WTC11 (cell line): ENCODE data around the gene GSG1L.

Experiments used
- E2F4 ChIP-seq: sonication (generic); formaldehyde crosslinking; IDR thresholded peaks from 2 replicates; pipeline ENCODE4 v1.8.1; 2022; ENCODE audit warnings: low read depth, mild to moderate bottlenecking, moderate library complexity, missing genetic modification reagents, borderline replicate concordance
- FOXJ3 ChIP-seq: sonication (generic); formaldehyde crosslinking; IDR thresholded peaks from 2 replicates; pipeline ENCODE4 v1.9.0; 2021; ENCODE audit warnings: missing genetic modification reagents, mild to moderate bottlenecking, borderline replicate concordance
- IRF2 ChIP-seq: sonication (generic); formaldehyde crosslinking; IDR thresholded peaks from 2 replicates; pipeline ENCODE4 v1.8.0; 2022; ENCODE audit warnings: low read depth, missing genetic modification reagents, borderline replicate concordance
- MAX ChIP-seq: sonication (generic); formaldehyde crosslinking; IDR thresholded peaks from 2 replicates; pipeline ENCODE4 v1.8.0; 2022; ENCODE audit warnings: mild to moderate bottlenecking, missing genetic modification reagents
- NFATC4 ChIP-seq: fragments of 250-450 bp; sonication (Bioruptor Pico); IDR thresholded peaks from 2 replicates; pipeline ENCODE4 v1.9.0; 2021; ENCODE audit warnings: mild to moderate bottlenecking
- NR2C2 ChIP-seq: sonication (generic); formaldehyde crosslinking; IDR thresholded peaks from 2 replicates; pipeline ENCODE4 v1.8.0; 2022; ENCODE audit warnings: mild to moderate bottlenecking, missing genetic modification reagents
- ZNF121 ChIP-seq: sonication (generic); formaldehyde crosslinking; IDR thresholded peaks from 2 replicates; pipeline ENCODE4 v1.8.0; 2023; ENCODE audit warnings: missing genetic modification reagents
- ZNF281 ChIP-seq: sonication (generic); formaldehyde crosslinking; IDR thresholded peaks from 2 replicates; pipeline ENCODE4 v1.8.0; 2023; ENCODE audit warnings: mild to moderate bottlenecking, missing genetic modification reagents
- TF ChIP-seq, protein P1 (sequence below): sonication (generic); formaldehyde crosslinking; IDR thresholded peaks from 2 replicates; pipeline ENCODE4 v1.8.0; 2023; ENCODE audit warnings: missing genetic modification reagents
- TF ChIP-seq, protein P2 (sequence below): fragments of 200-600 bp; IDR thresholded peaks from 2 replicates; pipeline ENCODE4 v1.8.0; 2022; ENCODE audit warnings: antibody characterized with exemption

GRCh38 chr16:28110479-28110878 is 47.0 kb upstream of the GSG1L start:
- TF ChIP-seq ZNF281 (CRISPR knock-in tag) = no peak
- TF ChIP-seq, protein P1, sequence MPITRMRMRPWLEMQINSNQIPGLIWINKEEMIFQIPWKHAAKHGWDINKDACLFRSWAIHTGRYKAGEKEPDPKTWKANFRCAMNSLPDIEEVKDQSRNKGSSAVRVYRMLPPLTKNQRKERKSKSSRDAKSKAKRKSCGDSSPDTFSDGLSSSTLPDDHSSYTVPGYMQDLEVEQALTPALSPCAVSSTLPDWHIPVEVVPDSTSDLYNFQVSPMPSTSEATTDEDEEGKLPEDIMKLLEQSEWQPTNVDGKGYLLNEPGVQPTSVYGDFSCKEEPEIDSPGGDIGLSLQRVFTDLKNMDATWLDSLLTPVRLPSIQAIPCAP (CRISPR knock-in tag) = no peak
- TF ChIP-seq, protein P2, sequence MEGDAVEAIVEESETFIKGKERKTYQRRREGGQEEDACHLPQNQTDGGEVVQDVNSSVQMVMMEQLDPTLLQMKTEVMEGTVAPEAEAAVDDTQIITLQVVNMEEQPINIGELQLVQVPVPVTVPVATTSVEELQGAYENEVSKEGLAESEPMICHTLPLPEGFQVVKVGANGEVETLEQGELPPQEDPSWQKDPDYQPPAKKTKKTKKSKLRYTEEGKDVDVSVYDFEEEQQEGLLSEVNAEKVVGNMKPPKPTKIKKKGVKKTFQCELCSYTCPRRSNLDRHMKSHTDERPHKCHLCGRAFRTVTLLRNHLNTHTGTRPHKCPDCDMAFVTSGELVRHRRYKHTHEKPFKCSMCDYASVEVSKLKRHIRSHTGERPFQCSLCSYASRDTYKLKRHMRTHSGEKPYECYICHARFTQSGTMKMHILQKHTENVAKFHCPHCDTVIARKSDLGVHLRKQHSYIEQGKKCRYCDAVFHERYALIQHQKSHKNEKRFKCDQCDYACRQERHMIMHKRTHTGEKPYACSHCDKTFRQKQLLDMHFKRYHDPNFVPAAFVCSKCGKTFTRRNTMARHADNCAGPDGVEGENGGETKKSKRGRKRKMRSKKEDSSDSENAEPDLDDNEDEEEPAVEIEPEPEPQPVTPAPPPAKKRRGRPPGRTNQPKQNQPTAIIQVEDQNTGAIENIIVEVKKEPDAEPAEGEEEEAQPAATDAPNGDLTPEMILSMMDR = no peak
- TF ChIP-seq NFATC4 = no peak
- no peak for TF ChIP-seq NR2C2
- no peak for TF ChIP-seq ZNF121
- no peak for TF ChIP-seq E2F4 (CRISPR knock-in tag)
- no peak for TF ChIP-seq IRF2
- TF ChIP-seq MAX (CRISPR knock-in tag) = no peak
- no peak for TF ChIP-seq FOXJ3 (CRISPR knock-in tag)
